ENCODE measurements around the gene SERPIND1. TPM values are rescaled to one million over a fixed set of nuclear protein-coding genes. Genes with fewer than 3 reads are reported as not detected.
"Not testable (repeated sequence)": the region's sequence is repeated elsewhere in the genome, so short reads cannot be mapped to it uniquely, and the experiment has no call there.

SERPIND1 gene
- not detected in 2 replicates for total RNA-seq (2014; rRNA removed; shearing (Covaris generic))

GRCh38 chr22:20773793-20774212 is at the start of gene SERPIND1:
TSS of gene SERPIND1 (plus strand) at chr22:20774113. CDS start at chr22:20779313, 5,200 bp downstream.
- DNase-seq (ENCODE audit: low spot score) = no peak

GRCh38 chr22:20724676-20725454 is 49.0 kb upstream of the SERPIND1 start:
- no peak for DNase-seq (ENCODE audit: low spot score)

- no peak for DNase-seq (ENCODE audit: low spot score)
Measured at GRCh38 chr22:20725987-20726558, 47.8 kb upstream of the SERPIND1 start.

GRCh38 chr22:20727118-20728015 is 46.5 kb upstream of the SERPIND1 start:
- DNase-seq (ENCODE audit: low spot score) = no peak

- no peak for DNase-seq (ENCODE audit: low spot score)
Measured at GRCh38 chr22:20728523-20729190, 45.3 kb upstream of the SERPIND1 start.

- DNase-seq (ENCODE audit: low spot score) = no peak
Measured at GRCh38 chr22:20729194-20729593, 44.7 kb upstream of the SERPIND1 start.

- DNase-seq (ENCODE audit: low spot score) = not testable (repeated sequence)
Measured at GRCh38 chr22:20732431-20732830, 41.5 kb upstream of the SERPIND1 start.

GRCh38 chr22:20735356-20736162 is 38.4 kb upstream of the SERPIND1 start:
- not testable (repeated sequence) for DNase-seq (ENCODE audit: low spot score)

GRCh38 chr22:20736891-20737290 is 37.0 kb upstream of the SERPIND1 start:
- not testable (repeated sequence) for DNase-seq (ENCODE audit: low spot score)

- no peak for DNase-seq (ENCODE audit: low spot score)
Measured at GRCh38 chr22:20738394-20739089, 35.4 kb upstream of the SERPIND1 start.

- DNase-seq (ENCODE audit: low spot score) = no peak
Measured at GRCh38 chr22:20740222-20740951, 33.5 kb upstream of the SERPIND1 start.

- no peak for DNase-seq (ENCODE audit: low spot score)
Measured at GRCh38 chr22:20741008-20741633, 32.8 kb upstream of the SERPIND1 start.

GRCh38 chr22:20741634-20742581 is 32.0 kb upstream of the SERPIND1 start:
- no peak for DNase-seq (ENCODE audit: low spot score)

GRCh38 chr22:20742764-20743163 is 31.1 kb upstream of the SERPIND1 start:
- no peak for DNase-seq (ENCODE audit: low spot score)

- no peak for DNase-seq (ENCODE audit: low spot score)
Measured at GRCh38 chr22:20744456-20744855, 29.5 kb upstream of the SERPIND1 start.

- DNase-seq (ENCODE audit: low spot score) = no peak
Measured at GRCh38 chr22:20745119-20745518, 28.8 kb upstream of the SERPIND1 start.

- no peak for DNase-seq (ENCODE audit: low spot score)
Measured at GRCh38 chr22:20746431-20747189, 27.3 kb upstream of the SERPIND1 start.
